PC-3 (cell line): ENCODE results near the gene MPZL1. TPM values are rescaled to one million over a fixed set of nuclear protein-coding genes. Genes with fewer than 3 reads are reported as not detected.

Experiments used
- ATAC-seq: fragments of 200-7000 bp; cut with Tn5 transposase; 2 replicates; pipeline ENCODE4 v1.9.1; 2020; ENCODE audit warnings: mild to moderate bottlenecking, moderate library complexity
- BruUV-seq: library from RNA; stranded (reverse); fragments of 400-500 nt; replicated peaks from 2 replicates; lab custom pipeline; 2021; lab: Mats Ljungman, UMichigan
- CTCF ChIA-PET: fragments of 300-600 bp; sonication (Branson Sonifier 250); formaldehyde crosslinking; loops from one replicate; lab custom pipeline; 2022; ENCODE audit warnings: antibody characterized with exemption; lab: Charles Lee
- POLR2A ChIA-PET: fragments of 300-600 bp; sonication (Branson Sonifier 250); formaldehyde crosslinking; loops from one replicate; lab custom pipeline; 2022; ENCODE audit warnings: antibody characterized with exemption; ENCODE audit not compliant: unreplicated experiment; lab: Charles Lee
- DNase-seq: peaks from one replicate; pipeline ENCODE4 v3.0.0-alpha.2; 2015
- H2AFZ ChIP-seq: fragments of 300-600 bp; sonication (generic); 2 replicates; pipeline ENCODE4 v1.6.0; 2016; ENCODE audit warnings: antibody characterized with exemption, low read length
- H3F3A ChIP-seq: fragments of 300-600 bp; sonication (generic); one replicate; pipeline ENCODE4 v1.6.0; 2017; ENCODE audit warnings: antibody characterized with exemption, low read length, control low read depth, mild to moderate bottlenecking; ENCODE audit not compliant: unreplicated experiment
- H3K27ac ChIP-seq: fragments of 300-600 bp; sonication (generic); 2 replicates; pipeline ENCODE4 v1.5.1; 2016; ENCODE audit warnings: mild to moderate bottlenecking, low read length
- H3K27me3 ChIP-seq: fragments of 300-600 bp; sonication (generic); 2 replicates; pipeline ENCODE4 v1.6.1; 2016; ENCODE audit warnings: low read length, mixed read lengths
- H3K36me3 ChIP-seq: fragments of 300-600 bp; sonication (generic); 2 replicates; pipeline ENCODE4 v1.6.1; 2016; ENCODE audit warnings: low read depth, mixed run types, low read length, mixed read lengths
- H3K4me1 ChIP-seq: fragments of 300-600 bp; sonication (generic); 2 replicates; pipeline ENCODE4 v1.5.1; 2016; ENCODE audit warnings: low read length; ENCODE audit not compliant: insufficient read depth
- H3K4me2 ChIP-seq: fragments of 300-600 bp; sonication (generic); 2 replicates; pipeline ENCODE4 v1.6.0; 2016; ENCODE audit warnings: low read length
- H3K4me3 ChIP-seq: fragments of 300-600 bp; sonication (generic); 2 replicates; pipeline ENCODE4 v1.5.1; 2016; ENCODE audit warnings: mild to moderate bottlenecking, low read length, mixed read lengths
- H3K79me2 ChIP-seq: fragments of 300-600 bp; sonication (generic); 2 replicates; pipeline ENCODE4 v1.6.1; 2017; ENCODE audit warnings: low read length, mixed read lengths
- H3K9ac ChIP-seq: fragments of 300-600 bp; sonication (generic); 2 replicates; pipeline ENCODE4 v1.6.0; 2016; ENCODE audit warnings: mild to moderate bottlenecking, low read length
- H3K9me2 ChIP-seq: fragments of 300-600 bp; sonication (generic); replicated peaks from 2 replicates; pipeline ENCODE4 v1.6.1; 2016; ENCODE audit warnings: mixed run types, low read length, mixed read lengths
- H3K9me3 ChIP-seq: fragments of 300-600 bp; sonication (generic); 2 replicates; pipeline ENCODE4 v1.6.1; 2016; ENCODE audit warnings: low read length, mixed read lengths
- H4K20me1 ChIP-seq: fragments of 300-600 bp; sonication (generic); 2 replicates; pipeline ENCODE4 v1.6.1; 2016; ENCODE audit warnings: low read length, mixed read lengths
- CTCF ChIP-seq: fragments of 300-600 bp; sonication (generic); conservative IDR thresholded peaks from 2 replicates; pipeline ENCODE4 v1.5.1; 2017; ENCODE audit warnings: antibody characterized with exemption, low read depth, mild to moderate bottlenecking, low read length
- EZH2 ChIP-seq: fragments of 300-600 bp; sonication (generic); IDR thresholded peaks from one replicate; pipeline ENCODE4 v1.6.1; 2017; ENCODE audit warnings: antibody characterized with exemption, mild to moderate bottlenecking, low read length; ENCODE audit not compliant: unreplicated experiment
- EZH2phosphoT487 ChIP-seq: fragments of 300-600 bp; sonication (generic); IDR thresholded peaks from 2 replicates; pipeline ENCODE4 v1.6.1; 2018; ENCODE audit warnings: mild to moderate bottlenecking, antibody characterized with exemption, low read length, borderline replicate concordance
- intact Hi-C: fragments of 100-400 bp; cut with micrococcal nuclease; formaldehyde crosslinking; loops from 2 replicates; pipeline ENCODE4 v1.9.0; 2023
- total RNA-seq: library from RNA; depleted of rRNA; stranded (reverse); fragments of >200 nt; gene quantifications from 2 replicates; pipeline ENCODE4 v1.2.3, GENCODE V29; 2014

MPZL1 gene
- total RNA-seq, 1 experiment from 2014 or later: 86.5 TPM

GRCh38 chr1:167750641-167751040 lies 28.9 kb downstream of the MPZL1 start:
- Histone ChIP-seq H3K36me3 (no peaks in the 10 kb centered on the region), H3K9me3 (no peaks in the 10 kb centered on the region), H3K27me3 (no peaks in the 10 kb centered on the region), H3K4me3 (no peak overlapping the region), H3F3A (no peaks in the 10 kb centered on the region), H2AFZ (no peak overlapping the region), H3K79me2 (peaks cover 89% of the 10 kb centered on the region), H3K27ac (no peak overlapping the region), H3K4me2 (no peak overlapping the region), H4K20me1 (no peaks in the 10 kb centered on the region), H3K9ac (no peak overlapping the region), H3K9me2 (no peaks in the 10 kb centered on the region), H3K4me1 (peaks cover 16% of the 10 kb centered on the region)
- CTCF ChIA-PET: no interaction called here
- intact Hi-C loops: no loop called here
- TF ChIP-seq EZH2phosphoT487: no peak
- no peak for TF ChIP-seq CTCF
- no peak for TF ChIP-seq EZH2
- ATAC-seq (no peak), DNase-seq (peak; percentile 22)
- BruUV-seq: no TSS peak
- POLR2A ChIA-PET: no interaction called here

DNA sequence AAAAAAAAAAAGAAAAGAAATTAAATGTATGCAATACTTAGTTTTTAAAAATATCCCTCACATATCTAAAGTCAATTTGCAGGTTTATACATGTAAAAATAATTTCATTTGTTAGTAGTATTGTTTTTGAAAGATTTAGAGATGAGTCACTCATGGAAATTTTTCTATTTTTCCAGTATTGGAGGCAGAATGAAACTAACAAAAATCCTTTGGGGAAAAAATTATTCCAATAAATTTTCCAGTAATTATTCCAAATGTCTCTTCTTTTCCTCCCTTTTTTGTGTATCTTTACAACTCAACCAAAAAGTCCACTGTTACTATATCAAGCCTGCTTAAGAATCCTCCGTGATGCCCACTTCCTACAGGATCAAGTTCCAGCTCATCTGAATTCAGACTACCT lies 29.9 kb downstream of the MPZL1 start:
- Histone ChIP-seq H3K4me1 (peaks cover 16% of the 10 kb centered on the region), H3K4me3 (no peak overlapping the region), H3K9ac (no peak overlapping the region), H4K20me1 (no peaks in the 10 kb centered on the region), H3K36me3 (no peaks in the 10 kb centered on the region), H3K27me3 (no peaks in the 10 kb centered on the region), H3K27ac (no peak overlapping the region), H3K9me2 (no peaks in the 10 kb centered on the region), H3K4me2 (peak overlapping the region; percentile 24; the same call in 1 of the 2 replicates), H3K79me2 (peaks cover 86% of the 10 kb centered on the region), H2AFZ (no peak overlapping the region), H3F3A (no peaks in the 10 kb centered on the region), H3K9me3 (no peaks in the 10 kb centered on the region)
- ATAC-seq: no peak
- no TSS peak for BruUV-seq
- ChIA-PET POLR2A (no interaction called here), CTCF (no interaction called here)
- intact Hi-C loops: no loop called here
- TF ChIP-seq CTCF (no peak), EZH2 (no peak), EZH2phosphoT487 (no peak)
- no peak for DNase-seq

GRCh38 chr1:167752219-167752985 lies 30.6 kb downstream of the MPZL1 start:
- no peak overlapping the region for H2AFZ ChIP-seq
- H3K27ac ChIP-seq: no peak overlapping the region
- ATAC-seq (peak; percentile 42; the same call in 1 of the 2 replicates), DNase-seq (peak; percentile 41)
- H3F3A ChIP-seq: no peaks in the 10 kb centered on the region
- H3K4me1 ChIP-seq: peaks cover 16% of the 10 kb centered on the region
- H3K9me3 ChIP-seq: no peaks in the 10 kb centered on the region
- intact Hi-C loops: no loop called here
- peak overlapping the region; percentile 24 for H3K4me2 ChIP-seq
- POLR2A ChIA-PET: no interaction called here
- H3K9ac ChIP-seq: no peak overlapping the region
- H3K79me2 ChIP-seq: peaks cover 86% of the 10 kb centered on the region
- H3K27me3 ChIP-seq: no peaks in the 10 kb centered on the region
- BruUV-seq: no TSS peak
- no peak overlapping the region for H3K4me3 ChIP-seq
- TF ChIP-seq EZH2 (no peak), EZH2phosphoT487 (no peak), CTCF (no peak)
- CTCF ChIA-PET: interaction anchor here (0.6 kb wide), 1 partner anchor 199 kb away, joined by 3 read pairs; the partner anchor contains the start of gene CREG1
- H3K9me2 ChIP-seq: no peaks in the 10 kb centered on the region
- no peaks in the 10 kb centered on the region for H3K36me3 ChIP-seq
- no peaks in the 10 kb centered on the region for H4K20me1 ChIP-seq
